ENCODE measurements around the gene DIP2C.

Gene DIP2C

GRCh38 chr10:560314-560992 lies 129.0 kb downstream of the DIP2C start:
- Mint-ChIP-seq H3K27me3 (peaks cover 33 to 34% of the 10 kb centered on the region in 2 donors), H3K27ac (no peak overlapping the region), H3K4me3 (no peak overlapping the region), H3K4me1 (peaks cover 0 to 7% of the 10 kb centered on the region in 2 donors), H3K9me3 (peaks cover 13 to 21% of the 10 kb centered on the region in 2 donors), H3K36me3 (peaks cover 0 to 8% of the 10 kb centered on the region in 2 donors)
- no peak for DNase-seq
- ATAC-seq (replicated peaks), result no peak

- Mint-ChIP-seq H3K27me3 (peaks cover 26 to 32% of the 10 kb centered on the region in 2 donors), H3K4me1 (peaks cover 0 to 7% of the 10 kb centered on the region in 2 donors), H3K9me3 (peaks cover 13 to 16% of the 10 kb centered on the region in 2 donors), H3K27ac (no peak overlapping the region), H3K4me3 (no peak overlapping the region), H3K36me3 (peaks cover 0 to 7% of the 10 kb centered on the region in 2 donors)
- DNase-seq (no peak), ATAC-seq (replicated peaks) (no peak)
Observed at GRCh38 chr10:559767-560047, 129.8 kb downstream of the DIP2C start.

- Mint-ChIP-seq H3K9me3 (peaks cover 7 to 10% of the 10 kb centered on the region in 2 donors), H3K27ac (no peak overlapping the region), H3K27me3 (peaks cover 22 to 26% of the 10 kb centered on the region in 2 donors), H3K4me3 (no peak overlapping the region), H3K36me3 (peaks cover 0 to 1% of the 10 kb centered on the region in 2 donors), H3K4me1 (peaks cover 0 to 7% of the 10 kb centered on the region in 2 donors)
- ATAC-seq (replicated peaks) (no peak), DNase-seq (no peak)
Observed at GRCh38 chr10:558891-559766, 130.3 kb downstream of the DIP2C start.

GRCh38 chr10:558364-558763 lies 131.1 kb downstream of the DIP2C start:
- H3K4me1 Mint-ChIP-seq, result peaks cover 0 to 7% of the 10 kb centered on the region in 2 donors
- DNase-seq, result no peak
- H3K9me3 Mint-ChIP-seq, result peaks cover 2 to 4% of the 10 kb centered on the region in 2 donors
- no peak for ATAC-seq (replicated peaks)
- peaks cover 22 to 23% of the 10 kb centered on the region in 2 donors for H3K27me3 Mint-ChIP-seq
- no peaks in the 10 kb centered on the region for H3K36me3 Mint-ChIP-seq
- H3K27ac Mint-ChIP-seq, result no peak overlapping the region
- no peak overlapping the region for H3K4me3 Mint-ChIP-seq

- DNase-seq (no peak), ATAC-seq (replicated peaks) (no peak)
- H3K27ac Mint-ChIP-seq, result no peak overlapping the region
- no peak overlapping the region for H3K4me3 Mint-ChIP-seq
- peaks cover 22 to 23% of the 10 kb centered on the region in 2 donors for H3K27me3 Mint-ChIP-seq
- no peaks in the 10 kb centered on the region for H3K36me3 Mint-ChIP-seq
- peaks cover 0 to 4% of the 10 kb centered on the region in 2 donors for H3K9me3 Mint-ChIP-seq
- H3K4me1 Mint-ChIP-seq, result peaks cover 0 to 7% of the 10 kb centered on the region in 2 donors
Observed at GRCh38 chr10:557792-558328, 131.6 kb downstream of the DIP2C start.

- DNase-seq (no peak), ATAC-seq (replicated peaks) (no peak)
- peaks cover 0 to 7% of the 10 kb centered on the region in 2 donors for H3K4me1 Mint-ChIP-seq
- H3K36me3 Mint-ChIP-seq, result no peaks in the 10 kb centered on the region
- peaks cover 22 to 23% of the 10 kb centered on the region in 2 donors for H3K27me3 Mint-ChIP-seq
- peaks cover 0 to 4% of the 10 kb centered on the region in 2 donors for H3K9me3 Mint-ChIP-seq
- no peak overlapping the region for H3K27ac Mint-ChIP-seq
- no peak overlapping the region for H3K4me3 Mint-ChIP-seq
Observed at GRCh38 chr10:556971-557637, 132.4 kb downstream of the DIP2C start.

- H3K27me3 Mint-ChIP-seq, result peaks cover 21 to 23% of the 10 kb centered on the region in 2 donors
Observed at GRCh38 chr10:555682-556350, 133.7 kb downstream of the DIP2C start.

GRCh38 chr10:555281-555680 lies 134.2 kb downstream of the DIP2C start:
- ATAC-seq (replicated peaks) (no peak), DNase-seq (no peak)
- Mint-ChIP-seq H3K36me3 (no peaks in the 10 kb centered on the region), H3K4me1 (peaks cover 0 to 7% of the 10 kb centered on the region in 2 donors), H3K9me3 (peaks cover 0 to 4% of the 10 kb centered on the region in 2 donors), H3K27me3 (peaks cover 24 to 28% of the 10 kb centered on the region in 2 donors), H3K4me3 (no peak overlapping the region), H3K27ac (no peak overlapping the region)

More at GRCh38 chr10:555682-556350, 133.7 kb downstream of the DIP2C start:
- Mint-ChIP-seq H3K9me3 (peaks cover 0 to 4% of the 10 kb centered on the region in 2 donors), H3K4me3 (no peak overlapping the region), H3K27ac (no peak overlapping the region), H3K4me1 (peaks cover 0 to 7% of the 10 kb centered on the region in 2 donors), H3K36me3 (no peaks in the 10 kb centered on the region)
- ATAC-seq (replicated peaks) (no peak), DNase-seq (no peak)

- Mint-ChIP-seq H3K4me1 (peaks cover 0 to 7% of the 10 kb centered on the region in 2 donors), H3K9me3 (peaks cover 0 to 4% of the 10 kb centered on the region in 2 donors), H3K27me3 (peaks cover 24% of the 10 kb centered on the region in 2 donors), H3K36me3 (no peaks in the 10 kb centered on the region), H3K4me3 (no peak overlapping the region), H3K27ac (no peak overlapping the region)
- DNase-seq, result no peak
- ATAC-seq (replicated peaks), result no peak
Observed at GRCh38 chr10:554182-554848, 135.2 kb downstream of the DIP2C start.

- Mint-ChIP-seq H3K27me3 (peaks cover 29 to 34% of the 10 kb centered on the region in 2 donors), H3K9me3 (peaks cover 0 to 4% of the 10 kb centered on the region in 2 donors), H3K27ac (no peak overlapping the region), H3K4me1 (peaks cover 0 to 5% of the 10 kb centered on the region in 2 donors), H3K4me3 (no peak overlapping the region), H3K36me3 (no peaks in the 10 kb centered on the region)
- no peak for ATAC-seq (replicated peaks)
- no peak for DNase-seq
Observed at GRCh38 chr10:553233-553632, 136.2 kb downstream of the DIP2C start.

GRCh38 chr10:552679-553078 lies 136.8 kb downstream of the DIP2C start:
- Mint-ChIP-seq H3K4me1 (peaks cover 0 to 3% of the 10 kb centered on the region in 2 donors), H3K27me3 (peaks cover 34 to 39% of the 10 kb centered on the region in 2 donors), H3K27ac (no peak overlapping the region), H3K36me3 (no peaks in the 10 kb centered on the region), H3K9me3 (peaks cover 0 to 4% of the 10 kb centered on the region in 2 donors), H3K4me3 (no peak overlapping the region)
- DNase-seq (no peak), ATAC-seq (replicated peaks) (no peak)

GRCh38 chr10:551373-552252 lies 137.9 kb downstream of the DIP2C start:
- Mint-ChIP-seq H3K4me1 (peaks cover 0 to 2% of the 10 kb centered on the region in 2 donors), H3K27me3 (peaks cover 38 to 42% of the 10 kb centered on the region in 2 donors), H3K27ac (no peak overlapping the region), H3K4me3 (no peak overlapping the region), H3K9me3 (peaks cover 0 to 4% of the 10 kb centered on the region in 2 donors), H3K36me3 (no peaks in the 10 kb centered on the region)
- ATAC-seq (replicated peaks) (no peak), DNase-seq (no peak)
